22Rv1 (cell line): ENCODE results near the gene ADGRL3.

Experiments
- ZFX ChIP-seq: fragments of 450-650 bp; IDR thresholded peaks from 2 replicates; pipeline ENCODE4 v1.6.1; 2017; ENCODE audit warnings: antibody characterized with exemption, borderline replicate concordance
- TF ChIP-seq, protein P1 (sequence below): fragments of 450-650 bp; IDR thresholded peaks from 2 replicates; pipeline ENCODE4 v1.5.1; 2017; ENCODE audit warnings: mild to moderate bottlenecking

DNA sequence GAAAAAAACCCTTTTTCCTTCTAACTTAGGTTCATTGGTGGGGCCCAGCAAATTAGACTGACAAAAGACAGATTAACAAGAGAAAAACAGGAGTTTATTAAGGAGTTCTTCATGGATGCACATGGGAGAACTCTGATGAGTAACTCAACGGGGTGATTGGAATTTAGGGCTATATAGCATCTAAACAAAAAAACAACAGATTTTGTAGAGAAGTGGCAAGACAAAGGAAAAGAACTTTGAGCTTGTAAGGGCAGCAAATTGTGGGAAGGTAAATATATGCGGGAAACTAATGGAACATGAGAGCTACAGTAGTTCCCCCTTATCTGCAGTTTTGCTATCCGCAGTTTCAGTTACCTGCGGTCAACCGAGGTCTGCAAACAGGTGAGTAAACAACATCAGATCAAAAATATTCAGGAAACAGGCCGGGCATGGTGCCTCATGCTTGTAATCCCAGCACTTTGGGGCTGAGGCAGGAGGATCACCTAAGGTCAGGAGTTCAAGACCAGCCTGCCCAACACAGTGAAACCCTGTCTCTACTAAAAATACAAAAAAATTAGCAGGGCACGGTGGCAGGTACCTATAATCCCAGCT, 573.6 kb downstream of the ADGRL3 start:
- TF ChIP-seq, protein P1, sequence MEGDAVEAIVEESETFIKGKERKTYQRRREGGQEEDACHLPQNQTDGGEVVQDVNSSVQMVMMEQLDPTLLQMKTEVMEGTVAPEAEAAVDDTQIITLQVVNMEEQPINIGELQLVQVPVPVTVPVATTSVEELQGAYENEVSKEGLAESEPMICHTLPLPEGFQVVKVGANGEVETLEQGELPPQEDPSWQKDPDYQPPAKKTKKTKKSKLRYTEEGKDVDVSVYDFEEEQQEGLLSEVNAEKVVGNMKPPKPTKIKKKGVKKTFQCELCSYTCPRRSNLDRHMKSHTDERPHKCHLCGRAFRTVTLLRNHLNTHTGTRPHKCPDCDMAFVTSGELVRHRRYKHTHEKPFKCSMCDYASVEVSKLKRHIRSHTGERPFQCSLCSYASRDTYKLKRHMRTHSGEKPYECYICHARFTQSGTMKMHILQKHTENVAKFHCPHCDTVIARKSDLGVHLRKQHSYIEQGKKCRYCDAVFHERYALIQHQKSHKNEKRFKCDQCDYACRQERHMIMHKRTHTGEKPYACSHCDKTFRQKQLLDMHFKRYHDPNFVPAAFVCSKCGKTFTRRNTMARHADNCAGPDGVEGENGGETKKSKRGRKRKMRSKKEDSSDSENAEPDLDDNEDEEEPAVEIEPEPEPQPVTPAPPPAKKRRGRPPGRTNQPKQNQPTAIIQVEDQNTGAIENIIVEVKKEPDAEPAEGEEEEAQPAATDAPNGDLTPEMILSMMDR: no peak
- TF ChIP-seq ZFX: no peak
